ENCODE data around the gene CDKN2B-AS1. TPM values are rescaled to one million over a fixed set of nuclear protein-coding genes. Genes with fewer than 3 reads are reported as not detected.

The CDKN2B-AS1 gene
- total and polyA plus RNA-seq, 2 donors from 2014 or later = 0.82 TPM; not detected in 1

DNA sequence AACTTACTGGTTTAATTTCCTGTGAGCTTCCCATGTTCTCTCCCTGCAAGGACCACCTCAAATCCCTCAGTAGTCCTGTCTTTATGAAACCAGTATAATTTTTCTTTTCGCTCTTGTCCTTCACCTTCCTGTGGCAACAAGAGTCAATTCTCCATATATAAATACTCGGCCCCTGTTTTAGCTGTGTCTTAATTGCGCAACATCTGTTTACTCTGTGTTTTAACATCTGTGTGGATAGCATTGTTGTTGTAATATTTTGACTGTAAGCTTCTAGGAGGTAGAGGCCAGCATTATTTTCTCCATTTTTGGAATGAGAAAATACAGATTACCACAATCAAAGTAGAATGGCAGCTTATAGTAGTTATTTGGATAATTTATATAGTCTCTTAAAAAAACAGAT is 44.7 kb downstream of the CDKN2B-AS1 start:
- no peak overlapping the region for H3K27ac ChIP-seq (ENCODE audit: low read depth in 2 of 2, low read length in 2 of 2)
- H3K4me1 ChIP-seq (ENCODE audit: control insufficient read depth in 2 of 3, insufficient read depth in 2 of 3, low read depth in 1 of 3, low read length in 3 of 3) = no peaks in the 10 kb centered on the region
- FAIRE-seq = no peak
- H3K36me3 ChIP-seq (ENCODE audit: control insufficient read depth in 2 of 3, insufficient read depth in 3 of 3, low read length in 3 of 3) = no peaks in the 10 kb centered on the region
- H3K9me3 ChIP-seq (ENCODE audit: control insufficient read depth in 2 of 3, insufficient read depth in 1 of 3, low read length in 3 of 3) = no peaks in the 10 kb centered on the region
- H3K9ac ChIP-seq (ENCODE audit: low read length in 3 of 3) = no peak overlapping the region
- H3K4me3 ChIP-seq (ENCODE audit: low read length in 3 of 3) = no peak overlapping the region
- TF ChIP-seq, protein P1, sequence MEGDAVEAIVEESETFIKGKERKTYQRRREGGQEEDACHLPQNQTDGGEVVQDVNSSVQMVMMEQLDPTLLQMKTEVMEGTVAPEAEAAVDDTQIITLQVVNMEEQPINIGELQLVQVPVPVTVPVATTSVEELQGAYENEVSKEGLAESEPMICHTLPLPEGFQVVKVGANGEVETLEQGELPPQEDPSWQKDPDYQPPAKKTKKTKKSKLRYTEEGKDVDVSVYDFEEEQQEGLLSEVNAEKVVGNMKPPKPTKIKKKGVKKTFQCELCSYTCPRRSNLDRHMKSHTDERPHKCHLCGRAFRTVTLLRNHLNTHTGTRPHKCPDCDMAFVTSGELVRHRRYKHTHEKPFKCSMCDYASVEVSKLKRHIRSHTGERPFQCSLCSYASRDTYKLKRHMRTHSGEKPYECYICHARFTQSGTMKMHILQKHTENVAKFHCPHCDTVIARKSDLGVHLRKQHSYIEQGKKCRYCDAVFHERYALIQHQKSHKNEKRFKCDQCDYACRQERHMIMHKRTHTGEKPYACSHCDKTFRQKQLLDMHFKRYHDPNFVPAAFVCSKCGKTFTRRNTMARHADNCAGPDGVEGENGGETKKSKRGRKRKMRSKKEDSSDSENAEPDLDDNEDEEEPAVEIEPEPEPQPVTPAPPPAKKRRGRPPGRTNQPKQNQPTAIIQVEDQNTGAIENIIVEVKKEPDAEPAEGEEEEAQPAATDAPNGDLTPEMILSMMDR (IDR thresholded peaks at IDR 0.05; ENCODE audit: borderline replicate concordance, extremely low read depth, insufficient read depth) = no peak
- H3K27me3 ChIP-seq (ENCODE audit: control insufficient read depth, insufficient read depth, low read length) = no peaks in the 10 kb centered on the region
- intact Hi-C loops (cut with DNase I) = no loop called here
- no peak for DNase-seq

DNA sequence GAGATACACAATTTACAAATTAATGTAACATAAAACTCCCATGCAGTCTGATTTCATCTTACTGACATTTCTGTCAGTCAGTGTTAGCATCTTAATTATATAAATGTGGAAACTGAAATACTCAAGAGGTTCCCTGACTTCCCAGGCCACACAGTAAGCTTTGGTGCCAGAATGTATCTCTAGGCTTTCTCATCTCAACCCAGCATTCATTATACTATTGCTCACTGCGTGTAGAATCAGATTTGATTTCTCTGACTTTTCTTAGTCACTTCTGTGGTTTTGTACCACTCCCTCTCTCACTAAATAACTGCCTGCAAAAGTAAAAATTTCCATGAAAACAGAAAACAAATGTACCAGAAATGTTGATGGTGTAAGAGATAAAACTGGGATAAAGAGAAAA is 46.2 kb downstream of the CDKN2B-AS1 start:
- no peak overlapping the region for H3K4me3 ChIP-seq (ENCODE audit: low read length in 3 of 3)
- no peak overlapping the region for H3K9ac ChIP-seq (ENCODE audit: low read length in 3 of 3)
- intact Hi-C loops (cut with DNase I) = no loop called here
- FAIRE-seq (no peak), DNase-seq (no peak)
- no peak overlapping the region for H3K27ac ChIP-seq (ENCODE audit: low read depth in 2 of 2, low read length in 2 of 2)
- H3K27me3 ChIP-seq (ENCODE audit: control insufficient read depth, insufficient read depth, low read length) = no peaks in the 10 kb centered on the region
- TF ChIP-seq, protein P1 (IDR thresholded peaks at IDR 0.05; ENCODE audit: borderline replicate concordance, extremely low read depth, insufficient read depth) = no peak
- no peaks in the 10 kb centered on the region for H3K9me3 ChIP-seq (ENCODE audit: control insufficient read depth in 2 of 3, insufficient read depth in 1 of 3, low read length in 3 of 3)
- H3K4me1 ChIP-seq (ENCODE audit: control insufficient read depth in 2 of 3, insufficient read depth in 2 of 3, low read depth in 1 of 3, low read length in 3 of 3) = no peaks in the 10 kb centered on the region
- no peaks in the 10 kb centered on the region for H3K36me3 ChIP-seq (ENCODE audit: control insufficient read depth in 2 of 3, insufficient read depth in 3 of 3, low read length in 3 of 3)

DNA sequence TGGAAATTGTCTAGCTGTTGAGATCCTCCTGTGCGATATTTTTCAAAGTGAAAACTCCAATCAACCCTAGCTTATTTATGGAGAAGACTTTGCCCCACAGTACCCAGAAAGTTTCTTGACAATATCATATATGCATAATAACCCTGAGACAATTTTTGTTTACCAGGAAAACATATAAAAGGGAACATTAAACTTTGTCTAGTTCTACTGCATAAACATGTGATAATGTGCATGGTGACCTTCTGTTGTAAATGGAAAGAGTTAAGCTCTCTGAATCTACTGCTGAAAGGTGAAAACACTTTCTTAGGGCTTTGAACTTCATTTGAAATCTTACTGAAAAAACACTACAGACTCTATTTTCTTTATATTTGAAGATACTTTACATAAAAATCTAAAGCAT is 46.8 kb downstream of the CDKN2B-AS1 start:
- Histone ChIP-seq H3K27ac (ENCODE audit: low read depth in 2 of 2, low read length in 2 of 2) (no peak overlapping the region), H3K27me3 (ENCODE audit: control insufficient read depth, insufficient read depth, low read length) (no peaks in the 10 kb centered on the region), H3K9me3 (ENCODE audit: control insufficient read depth in 2 of 3, insufficient read depth in 1 of 3, low read length in 3 of 3) (no peaks in the 10 kb centered on the region), H3K9ac (ENCODE audit: low read length in 3 of 3) (no peak overlapping the region), H3K4me1 (ENCODE audit: control insufficient read depth in 2 of 3, insufficient read depth in 2 of 3, low read depth in 1 of 3, low read length in 3 of 3) (no peaks in the 10 kb centered on the region), H3K36me3 (ENCODE audit: control insufficient read depth in 2 of 3, insufficient read depth in 3 of 3, low read length in 3 of 3) (no peaks in the 10 kb centered on the region), H3K4me3 (ENCODE audit: low read length in 3 of 3) (no peak overlapping the region)
- TF ChIP-seq, protein P1 (IDR thresholded peaks at IDR 0.05; ENCODE audit: borderline replicate concordance, extremely low read depth, insufficient read depth) = no peak
- no peak for FAIRE-seq
- intact Hi-C loops (cut with DNase I) = no loop called here
- DNase-seq = no peak

DNA sequence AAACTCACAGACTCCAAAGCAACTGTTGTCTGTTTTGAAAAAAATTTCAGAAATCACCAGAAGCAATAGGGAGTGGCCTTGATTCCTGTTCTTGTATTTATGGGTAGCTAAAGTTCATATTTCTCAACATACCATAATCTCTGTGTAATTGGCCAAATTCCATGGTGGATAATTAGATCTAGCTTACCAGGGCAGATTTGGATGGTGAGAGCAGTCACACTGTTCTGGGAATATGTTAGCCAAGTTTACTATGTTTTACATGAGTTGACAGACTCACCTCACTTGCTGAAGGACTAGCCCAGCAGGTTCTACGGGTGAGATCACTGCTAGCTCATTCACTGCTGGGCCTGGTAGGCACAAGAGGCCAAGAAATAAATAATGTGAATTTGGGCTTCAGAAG is 47.2 kb downstream of the CDKN2B-AS1 start:
- no peak for FAIRE-seq
- H3K27ac ChIP-seq (ENCODE audit: low read depth in 2 of 2, low read length in 2 of 2) = no peak overlapping the region
- no peaks in the 10 kb centered on the region for H3K27me3 ChIP-seq (ENCODE audit: control insufficient read depth, insufficient read depth, low read length)
- no peak overlapping the region for H3K4me3 ChIP-seq (ENCODE audit: low read length in 3 of 3)
- H3K36me3 ChIP-seq (ENCODE audit: control insufficient read depth in 2 of 3, insufficient read depth in 3 of 3, low read length in 3 of 3) = no peaks in the 10 kb centered on the region
- TF ChIP-seq, protein P1 (IDR thresholded peaks at IDR 0.05; ENCODE audit: borderline replicate concordance, extremely low read depth, insufficient read depth) = no peak
- no peaks in the 10 kb centered on the region for H3K4me1 ChIP-seq (ENCODE audit: control insufficient read depth in 2 of 3, insufficient read depth in 2 of 3, low read depth in 1 of 3, low read length in 3 of 3)
- peak in 2 of 5 donors; percentile 33 to 34 for DNase-seq
- H3K9ac ChIP-seq (ENCODE audit: low read length in 3 of 3) = no peak overlapping the region
- intact Hi-C loops (cut with DNase I) = no loop called here
- no peaks in the 10 kb centered on the region for H3K9me3 ChIP-seq (ENCODE audit: control insufficient read depth in 2 of 3, insufficient read depth in 1 of 3, low read length in 3 of 3)

Measured in kidney (tissue), 14 donors.